Measurements from ENCODE around the gene OBP2A.
"Not testable (repeated sequence)": the region's sequence is repeated elsewhere in the genome, so short reads cannot be mapped to it uniquely, and the experiment has no call there.

The OBP2A gene

GRCh38 chr9:135545646-135546176, at the start of gene OBP2A:
OBP2A (plus strand) TSS chr9:135546126; CDS start chr9:135546181, 55 bp downstream.
- not testable (repeated sequence) for H3K9me3 ChIP-seq (ENCODE audit: low read length); H3K9ac ChIP-seq (ENCODE audit: low read length); H4K20me1 ChIP-seq (ENCODE audit: insufficient read depth, low read length); H3K4me1 ChIP-seq (ENCODE audit: insufficient read depth, low read length, severe bottlenecking); H3K4me3 ChIP-seq (ENCODE audit: low read depth, low read length, poor library complexity, severe bottlenecking); H3F3A ChIP-seq (ENCODE audit: insufficient read depth, low read length); H2AFZ ChIP-seq (ENCODE audit: low read length); H3K27ac ChIP-seq (ENCODE audit: low read depth, low read length, poor library complexity, severe bottlenecking); H3K9me2 ChIP-seq (ENCODE audit: low read depth, low read length); H3K79me2 ChIP-seq (ENCODE audit: insufficient read depth, low read length); H3K27me3 ChIP-seq (ENCODE audit: insufficient read depth, low read length); H3K36me3 ChIP-seq (ENCODE audit: insufficient read depth, low read length); H3K4me2 ChIP-seq (ENCODE audit: low read length)

GRCh38 chr9:135498381-135499126, 47.4 kb upstream of the OBP2A start:
- Histone ChIP-seq H3K27me3 (ENCODE audit: insufficient read depth, low read length) (no peaks in the 10 kb centered on the region), H3K9ac (ENCODE audit: low read length) (no peak overlapping the region), H2AFZ (ENCODE audit: low read length) (no peak overlapping the region), H3F3A (ENCODE audit: insufficient read depth, low read length) (no peaks in the 10 kb centered on the region), H3K36me3 (ENCODE audit: insufficient read depth, low read length) (peaks cover 18% of the 10 kb centered on the region; the same call in 1 of the 2 replicates), H3K4me2 (ENCODE audit: low read length) (no peak overlapping the region), H3K4me3 (ENCODE audit: low read depth, low read length, poor library complexity, severe bottlenecking) (no peak overlapping the region), H3K79me2 (ENCODE audit: insufficient read depth, low read length) (no peaks in the 10 kb centered on the region), H3K9me3 (ENCODE audit: low read length) (no peaks in the 10 kb centered on the region), H4K20me1 (ENCODE audit: insufficient read depth, low read length) (no peaks in the 10 kb centered on the region), H3K4me1 (ENCODE audit: insufficient read depth, low read length, severe bottlenecking) (peaks cover 19% of the 10 kb centered on the region), H3K27ac (ENCODE audit: low read depth, low read length, poor library complexity, severe bottlenecking) (no peak overlapping the region), H3K9me2 (ENCODE audit: low read depth, low read length) (no peaks in the 10 kb centered on the region)
- no peak for TF ChIP-seq CTCF (IDR thresholded peaks at IDR 0.05; ENCODE audit: low read length)
- no peak for TF ChIP-seq EZH2 (IDR thresholded peaks at IDR 0.05; ENCODE audit: borderline replicate concordance, low read length)

GRCh38 chr9:135499326-135500070, 46.4 kb upstream of the OBP2A start:
- H3K27me3 ChIP-seq (ENCODE audit: insufficient read depth, low read length): no peaks in the 10 kb centered on the region
- H2AFZ ChIP-seq (ENCODE audit: low read length): no peak overlapping the region
- no peaks in the 10 kb centered on the region for H3K79me2 ChIP-seq (ENCODE audit: insufficient read depth, low read length)
- H3K9me3 ChIP-seq (ENCODE audit: low read length): no peaks in the 10 kb centered on the region
- no peaks in the 10 kb centered on the region for H3K9me2 ChIP-seq (ENCODE audit: low read depth, low read length)
- H3F3A ChIP-seq (ENCODE audit: insufficient read depth, low read length): no peaks in the 10 kb centered on the region
- no peak overlapping the region for H3K27ac ChIP-seq (ENCODE audit: low read depth, low read length, poor library complexity, severe bottlenecking)
- peak overlapping the region; percentile 58; the same call in 1 of the 2 replicates for H3K9ac ChIP-seq (ENCODE audit: low read length)
- peaks cover 27% of the 10 kb centered on the region for H3K36me3 ChIP-seq (ENCODE audit: insufficient read depth, low read length)
- H3K4me3 ChIP-seq (ENCODE audit: low read depth, low read length, poor library complexity, severe bottlenecking): peak overlapping the region; percentile 79
- TF ChIP-seq CTCF (IDR thresholded peaks at IDR 0.05; ENCODE audit: low read length) (no peak), EZH2 (IDR thresholded peaks at IDR 0.05; ENCODE audit: borderline replicate concordance, low read length) (no peak)
- peak overlapping the region; percentile 85 for H3K4me2 ChIP-seq (ENCODE audit: low read length)
- H4K20me1 ChIP-seq (ENCODE audit: insufficient read depth, low read length): no peaks in the 10 kb centered on the region
- peaks cover 19% of the 10 kb centered on the region for H3K4me1 ChIP-seq (ENCODE audit: insufficient read depth, low read length, severe bottlenecking)

All from OCI-LY1 (cell line).